SK-N-MC (cell line): ENCODE results near the gene CDC42BPB.

ENCODE experiments used
- DNase-seq: peaks from one replicate; pipeline ENCODE4 v3.0.0-alpha.2; 2011; ENCODE audit warnings: low read depth, low spot score
- H3K27ac ChIP-seq: fragments of 200-600 bp; sonication (generic); 2 replicates; pipeline ENCODE4 v1.5.1; 2016; ENCODE audit warnings: mixed run types
- H3K36me3 ChIP-seq: fragments of 200-600 bp; sonication (generic); 2 replicates; pipeline ENCODE4 v1.6.1; 2017; ENCODE audit warnings: antibody characterized with exemption, low read length, mixed read lengths; ENCODE audit not compliant: insufficient read depth
- H3K4me3 ChIP-seq: fragments of 200-600 bp; sonication (generic); 2 replicates; pipeline ENCODE4 v1.5.1; 2016
- H3K9ac ChIP-seq: fragments of 200-600 bp; sonication (generic); 2 replicates; pipeline ENCODE4 v1.8.0; 2017; ENCODE audit warnings: mixed run types, mixed read lengths; ENCODE audit not compliant: insufficient read length
- H3K9me3 ChIP-seq: fragments of 200-600 bp; sonication (generic); 2 replicates; pipeline ENCODE4 v1.6.1; 2017; ENCODE audit warnings: low read depth, mild to moderate bottlenecking, antibody characterized with exemption, low read length, moderate library complexity, mixed read lengths
- EZH2 ChIP-seq: fragments of 200-600 bp; sonication (generic); IDR thresholded peaks from one replicate; pipeline ENCODE4 v1.6.1; 2017; ENCODE audit warnings: antibody characterized with exemption
- FOXP2 ChIP-seq: optimal IDR thresholded peaks from 2 replicates; pipeline ENCODE3; 2011; ENCODE audit warnings: mild to moderate bottlenecking, moderate library complexity; ENCODE audit not compliant: insufficient read depth; ENCODE audit errors: extremely low read length, control extremely low read depth
- POLR2AphosphoS5 ChIP-seq: IDR thresholded peaks from 2 replicates; pipeline ENCODE4 v1.6.1; 2012; ENCODE audit warnings: mild to moderate bottlenecking, low read depth, low read length, borderline replicate concordance

CDC42BPB gene

DNA sequence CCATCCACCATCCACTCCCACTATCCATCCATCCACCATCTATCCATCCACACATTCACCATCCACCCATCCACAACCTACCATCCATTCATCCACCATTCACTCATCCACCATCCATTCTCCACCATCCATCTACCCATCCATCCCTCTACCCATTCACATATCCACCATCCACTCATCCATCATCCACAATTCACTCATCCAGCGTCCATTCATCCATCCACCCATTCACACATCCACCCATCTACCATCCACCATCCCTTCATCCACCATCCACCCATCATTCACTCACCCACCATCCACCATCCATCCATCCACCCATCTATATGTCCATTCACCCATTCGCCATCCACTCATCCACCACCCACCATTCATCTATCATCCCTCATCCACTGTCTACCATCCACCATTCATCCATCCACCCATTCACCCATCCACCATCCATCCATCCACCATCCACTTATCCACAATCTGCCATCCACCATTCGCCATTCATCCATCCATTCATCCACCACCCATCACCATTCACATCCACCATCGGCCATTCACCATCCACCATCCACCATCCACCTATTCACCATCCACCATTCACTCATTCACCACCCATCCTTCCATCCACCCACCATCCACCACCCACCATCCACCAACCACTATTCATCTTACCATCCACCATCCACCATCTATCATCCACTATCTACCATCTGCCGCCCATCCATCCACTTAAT, 136.9 kb downstream of the CDC42BPB start:
- DNase-seq: no peak
- Histone ChIP-seq H3K9me3 (no peaks in the 10 kb centered on the region), H3K27ac (no peak overlapping the region), H3K9ac (no peak overlapping the region), H3K36me3 (no peaks in the 10 kb centered on the region), H3K4me3 (no peak overlapping the region)
- no peak for TF ChIP-seq EZH2
- TF ChIP-seq FOXP2: no peak
- TF ChIP-seq POLR2AphosphoS5: no peak

GRCh38 chr14:102918438-102918837, 138.9 kb downstream of the CDC42BPB start:
- H3K9me3 ChIP-seq: no peaks in the 10 kb centered on the region
- no peak for DNase-seq
- H3K4me3 ChIP-seq: no peak overlapping the region
- no peak overlapping the region for H3K9ac ChIP-seq
- no peaks in the 10 kb centered on the region for H3K36me3 ChIP-seq
- H3K27ac ChIP-seq: no peak overlapping the region
- TF ChIP-seq EZH2: no peak
- TF ChIP-seq FOXP2: no peak

DNA sequence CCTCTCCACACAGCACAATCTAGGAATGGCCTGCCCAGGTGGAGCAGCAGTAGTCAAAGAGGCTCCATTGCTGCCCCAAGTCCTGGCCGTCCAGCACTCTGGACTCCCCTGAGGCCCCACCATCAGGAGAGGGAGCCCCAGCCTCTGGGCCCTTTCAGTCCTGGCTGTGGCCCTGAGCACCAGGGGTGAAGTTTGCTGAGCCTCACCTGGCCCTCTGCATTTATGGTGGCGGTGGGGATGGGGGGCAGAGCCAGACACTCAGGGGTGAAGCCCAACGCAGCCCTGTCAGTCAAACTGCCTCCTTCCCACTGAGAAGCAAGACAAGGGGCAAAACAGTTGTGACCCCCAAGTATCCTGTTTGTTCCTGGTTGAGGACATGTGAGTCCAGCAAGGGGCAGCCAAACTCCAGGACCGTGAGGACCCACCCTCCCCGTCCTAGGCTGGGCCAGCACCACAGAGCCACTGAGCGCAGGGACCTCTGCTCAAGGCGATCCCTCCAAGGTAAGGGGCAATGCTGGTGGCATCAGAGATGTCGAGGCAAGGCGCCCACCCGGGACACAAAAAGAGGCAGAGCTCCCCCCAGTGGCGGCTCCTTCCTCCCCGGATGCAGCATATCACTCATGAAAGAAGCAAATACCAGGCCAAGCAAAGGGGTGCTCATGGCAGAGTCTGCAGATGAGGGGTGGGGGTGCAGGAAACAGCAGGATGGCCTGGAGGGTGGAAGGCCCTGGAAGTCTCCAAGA, 139.7 kb downstream of the CDC42BPB start:
- DNase-seq: no peak
- H3K4me3 ChIP-seq: no peak overlapping the region
- H3K36me3 ChIP-seq: no peaks in the 10 kb centered on the region
- H3K9me3 ChIP-seq: no peaks in the 10 kb centered on the region
- TF ChIP-seq EZH2: no peak
- TF ChIP-seq FOXP2: no peak
- no peak overlapping the region for H3K9ac ChIP-seq
- H3K27ac ChIP-seq: no peak overlapping the region

- Histone ChIP-seq H3K9ac (no peak overlapping the region), H3K36me3 (no peaks in the 10 kb centered on the region), H3K27ac (no peak overlapping the region), H3K4me3 (no peak overlapping the region), H3K9me3 (no peaks in the 10 kb centered on the region)
- no peak for TF ChIP-seq EZH2
- no peak for DNase-seq
Observed at GRCh38 chr14:102917056-102917385, 140.3 kb downstream of the CDC42BPB start.

DNA sequence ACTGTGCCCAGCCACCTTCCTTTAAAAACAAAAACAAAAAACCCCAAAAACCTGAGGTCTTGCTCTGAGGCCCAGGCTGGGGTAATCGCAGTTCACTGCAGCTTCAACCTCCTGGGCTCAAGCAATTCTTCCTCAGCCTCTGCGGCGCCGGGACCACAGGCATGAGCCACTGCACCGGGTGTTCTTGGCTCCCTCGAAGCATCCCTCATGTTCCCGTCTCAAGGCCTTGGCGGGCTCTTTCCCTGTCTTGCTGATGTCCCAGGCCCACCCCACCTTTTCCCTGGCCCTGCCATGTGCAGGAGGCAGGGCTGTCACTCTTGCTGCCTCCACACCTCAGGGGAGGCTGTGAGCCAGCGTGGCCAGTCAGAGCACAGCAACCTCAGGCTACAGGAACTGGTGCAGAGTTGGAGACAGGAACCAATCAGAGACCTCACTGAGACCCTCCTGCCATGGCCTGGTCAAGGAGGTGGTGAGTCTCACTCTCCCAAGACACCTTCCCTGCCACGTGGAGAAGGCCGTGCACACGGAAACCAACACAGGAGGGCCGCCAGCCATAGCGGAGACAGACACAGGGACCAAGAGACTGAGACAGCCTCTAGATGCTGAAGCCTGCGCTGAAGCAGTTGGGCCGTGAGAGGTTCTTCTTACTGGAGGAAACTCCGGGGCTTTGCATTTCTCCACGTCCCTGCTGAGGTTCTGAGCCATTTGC, 140.8 kb downstream of the CDC42BPB start:
- H3K9me3 ChIP-seq: no peaks in the 10 kb centered on the region
- no peak overlapping the region for H3K27ac ChIP-seq
- no peaks in the 10 kb centered on the region for H3K36me3 ChIP-seq
- TF ChIP-seq FOXP2: no peak
- no peak for TF ChIP-seq EZH2
- TF ChIP-seq POLR2AphosphoS5: no peak
- no peak for DNase-seq
- no peak overlapping the region for H3K9ac ChIP-seq
- H3K4me3 ChIP-seq: no peak overlapping the region

DNA sequence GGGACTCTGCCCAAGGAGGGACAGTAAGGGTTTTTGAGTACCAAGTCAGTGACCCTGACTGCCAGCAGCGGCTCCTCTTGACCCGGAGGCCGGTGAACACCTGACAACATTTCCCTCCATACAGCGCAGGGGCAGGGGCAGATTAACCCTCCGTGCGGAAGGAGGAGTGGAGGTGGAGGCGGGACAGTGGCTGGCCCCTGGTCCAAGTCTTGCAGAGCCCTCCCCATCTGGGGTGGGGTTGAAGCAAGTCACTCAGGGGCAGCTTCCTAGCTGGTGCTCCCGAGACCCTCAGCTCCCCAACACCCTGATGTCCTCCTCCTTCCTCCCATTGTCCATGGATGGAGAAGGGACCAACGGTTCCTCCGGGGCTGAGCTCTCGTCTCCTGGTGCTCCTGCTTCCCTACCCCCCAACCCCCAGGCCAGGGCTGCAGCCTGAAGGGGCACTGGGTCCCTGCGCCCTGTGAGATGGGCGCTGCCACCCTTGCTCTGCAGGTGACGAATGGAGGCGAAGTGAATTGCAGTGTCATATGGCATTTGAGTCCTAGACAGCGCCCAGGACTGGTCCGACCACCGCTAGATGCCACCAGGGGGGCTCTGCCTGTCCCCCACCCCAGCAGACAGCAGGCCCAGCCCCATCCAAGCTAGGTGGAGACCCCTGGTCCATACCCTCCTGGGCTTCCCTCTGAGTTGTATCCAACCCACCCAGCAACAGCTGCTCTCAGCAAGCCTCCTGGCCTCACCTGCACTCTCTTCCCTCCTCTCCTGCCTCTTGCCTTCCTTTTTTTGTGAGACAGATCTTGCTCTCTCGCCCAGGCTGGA, 141.8 kb downstream of the CDC42BPB start:
- Histone ChIP-seq H3K36me3 (no peaks in the 10 kb centered on the region), H3K9ac (no peak overlapping the region), H3K9me3 (no peaks in the 10 kb centered on the region), H3K27ac (no peak overlapping the region), H3K4me3 (no peak overlapping the region)
- TF ChIP-seq POLR2AphosphoS5: no peak; the same call in 1 of the 2 replicates
- no peak for TF ChIP-seq FOXP2
- no peak for TF ChIP-seq EZH2
- no peak for DNase-seq

DNA sequence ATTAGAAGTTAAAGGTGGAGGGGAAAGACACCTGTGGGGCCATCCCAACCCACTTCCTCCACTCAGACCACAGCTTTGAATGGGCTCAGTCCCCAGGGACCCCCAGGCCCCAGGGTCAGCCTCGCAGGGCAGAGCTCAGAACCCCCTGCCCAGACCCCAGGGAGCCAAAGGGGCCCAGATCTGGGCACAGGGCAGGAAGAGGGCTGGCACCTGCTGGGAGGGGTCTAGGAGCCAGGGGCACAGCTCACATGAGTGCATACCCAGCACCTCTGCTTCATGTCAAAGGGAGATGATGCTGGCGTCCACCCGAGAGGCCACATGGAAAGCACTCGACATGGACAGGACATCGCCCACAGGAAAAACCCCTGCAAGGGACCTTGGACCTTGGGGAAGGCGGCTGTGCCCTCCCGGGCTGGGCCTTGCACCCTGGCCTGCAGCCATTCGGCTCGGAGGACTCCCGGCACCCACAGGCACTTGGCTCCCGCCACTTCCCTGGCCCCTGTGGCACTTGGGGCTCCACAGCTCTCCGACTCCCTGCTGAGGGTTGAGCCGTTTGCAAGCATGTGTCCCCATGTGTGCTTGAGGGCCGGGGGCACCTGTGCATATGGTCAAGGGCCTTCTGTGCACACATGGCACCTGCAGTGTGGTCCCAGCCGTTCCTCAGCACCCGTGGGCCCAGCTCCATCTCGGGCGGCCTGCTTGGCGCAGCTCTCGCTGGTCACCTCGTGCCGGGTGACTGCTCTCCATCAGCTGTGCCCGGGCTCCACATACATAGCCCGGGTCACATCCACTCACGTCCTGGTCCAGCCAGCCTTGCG, 142.7 kb downstream of the CDC42BPB start:
- DNase-seq: no peak
- no peaks in the 10 kb centered on the region for H3K9me3 ChIP-seq
- no peak overlapping the region for H3K4me3 ChIP-seq
- H3K27ac ChIP-seq: no peak overlapping the region
- no peaks in the 10 kb centered on the region for H3K36me3 ChIP-seq
- TF ChIP-seq FOXP2: no peak
- no peak for TF ChIP-seq POLR2AphosphoS5
- TF ChIP-seq EZH2: no peak
- H3K9ac ChIP-seq: no peak overlapping the region
